AG10803 (cell line): ENCODE measurements around the gene CERCAM.

Source experiments
- DNase-seq: peaks from one replicate; pipeline ENCODE4 v3.0.0; 2010; ENCODE audit warnings: low read depth
- H3K4me3 ChIP-seq: 2 replicates; pipeline ENCODE4 v1.5.1; 2011; ENCODE audit warnings: mild to moderate bottlenecking, low read length, control low read depth
- TF ChIP-seq, protein P1 (sequence below): conservative IDR thresholded peaks from 2 replicates; pipeline ENCODE4 v1.5.1; 2011; ENCODE audit warnings: mild to moderate bottlenecking, low read length, control low read depth, inconsistent platforms

The CERCAM gene

DNA sequence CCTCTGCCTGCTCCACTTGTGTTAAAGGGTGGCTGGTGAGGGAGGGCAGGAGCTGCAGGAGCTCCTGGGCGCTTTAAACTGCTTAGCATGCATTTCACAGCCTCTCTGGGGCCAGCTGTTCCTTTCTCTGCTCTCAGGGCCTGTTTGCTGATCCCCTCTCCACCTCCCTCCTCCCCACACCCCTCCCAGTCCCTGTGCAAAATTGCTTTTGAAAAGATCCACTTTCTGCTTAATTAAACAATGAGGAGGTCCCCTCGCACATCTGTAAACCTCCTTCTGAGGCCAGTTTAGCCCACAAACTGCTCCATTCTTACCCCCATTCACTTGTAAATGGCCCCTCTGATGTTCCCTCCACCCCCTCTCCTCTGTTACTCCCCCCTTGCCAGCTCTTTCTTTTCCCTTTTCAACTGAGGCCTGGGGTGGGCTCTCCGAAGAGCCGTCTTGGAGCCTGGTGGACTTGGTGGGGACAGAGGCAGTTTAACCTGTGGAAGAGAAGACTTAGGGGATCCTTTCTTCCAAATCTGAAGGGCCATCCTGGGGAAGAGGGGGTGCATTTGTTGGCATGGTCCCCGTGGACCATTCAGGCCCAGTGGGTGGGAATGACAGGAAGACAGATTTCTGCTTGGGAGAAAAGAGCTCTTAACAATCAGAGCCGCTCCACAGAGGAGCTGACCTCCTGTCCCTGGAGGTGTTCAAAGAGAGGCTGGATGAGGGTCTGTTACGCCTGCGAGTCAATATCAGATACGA lies 37.5 kb upstream of the CERCAM start:
- TF ChIP-seq, protein P1, sequence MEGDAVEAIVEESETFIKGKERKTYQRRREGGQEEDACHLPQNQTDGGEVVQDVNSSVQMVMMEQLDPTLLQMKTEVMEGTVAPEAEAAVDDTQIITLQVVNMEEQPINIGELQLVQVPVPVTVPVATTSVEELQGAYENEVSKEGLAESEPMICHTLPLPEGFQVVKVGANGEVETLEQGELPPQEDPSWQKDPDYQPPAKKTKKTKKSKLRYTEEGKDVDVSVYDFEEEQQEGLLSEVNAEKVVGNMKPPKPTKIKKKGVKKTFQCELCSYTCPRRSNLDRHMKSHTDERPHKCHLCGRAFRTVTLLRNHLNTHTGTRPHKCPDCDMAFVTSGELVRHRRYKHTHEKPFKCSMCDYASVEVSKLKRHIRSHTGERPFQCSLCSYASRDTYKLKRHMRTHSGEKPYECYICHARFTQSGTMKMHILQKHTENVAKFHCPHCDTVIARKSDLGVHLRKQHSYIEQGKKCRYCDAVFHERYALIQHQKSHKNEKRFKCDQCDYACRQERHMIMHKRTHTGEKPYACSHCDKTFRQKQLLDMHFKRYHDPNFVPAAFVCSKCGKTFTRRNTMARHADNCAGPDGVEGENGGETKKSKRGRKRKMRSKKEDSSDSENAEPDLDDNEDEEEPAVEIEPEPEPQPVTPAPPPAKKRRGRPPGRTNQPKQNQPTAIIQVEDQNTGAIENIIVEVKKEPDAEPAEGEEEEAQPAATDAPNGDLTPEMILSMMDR: no peak
- DNase-seq: no peak
- H3K4me3 ChIP-seq: no peak overlapping the region

DNA sequence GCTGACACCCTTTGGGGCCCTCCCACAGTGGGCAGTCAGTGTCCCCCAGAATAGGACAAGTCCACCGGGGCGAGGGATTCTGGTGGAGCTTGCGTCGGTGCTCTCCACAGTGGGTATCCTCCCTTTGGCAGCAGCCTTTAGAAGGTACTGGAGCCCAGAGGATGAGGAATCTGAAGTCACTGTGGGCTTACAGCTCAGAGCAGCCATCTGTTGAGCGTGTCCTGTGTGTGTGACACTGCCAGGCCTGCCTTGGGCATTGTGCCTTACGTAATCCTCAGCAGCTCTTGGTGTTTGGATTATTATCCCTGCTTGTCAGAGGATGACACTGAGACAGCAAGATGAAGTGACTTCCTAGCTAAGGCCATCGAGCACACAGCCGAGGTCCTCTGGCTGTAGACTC lies 36.9 kb upstream of the CERCAM start:
- H3K4me3 ChIP-seq: no peak overlapping the region
- DNase-seq: no peak
- TF ChIP-seq, protein P1: no peak

DNA sequence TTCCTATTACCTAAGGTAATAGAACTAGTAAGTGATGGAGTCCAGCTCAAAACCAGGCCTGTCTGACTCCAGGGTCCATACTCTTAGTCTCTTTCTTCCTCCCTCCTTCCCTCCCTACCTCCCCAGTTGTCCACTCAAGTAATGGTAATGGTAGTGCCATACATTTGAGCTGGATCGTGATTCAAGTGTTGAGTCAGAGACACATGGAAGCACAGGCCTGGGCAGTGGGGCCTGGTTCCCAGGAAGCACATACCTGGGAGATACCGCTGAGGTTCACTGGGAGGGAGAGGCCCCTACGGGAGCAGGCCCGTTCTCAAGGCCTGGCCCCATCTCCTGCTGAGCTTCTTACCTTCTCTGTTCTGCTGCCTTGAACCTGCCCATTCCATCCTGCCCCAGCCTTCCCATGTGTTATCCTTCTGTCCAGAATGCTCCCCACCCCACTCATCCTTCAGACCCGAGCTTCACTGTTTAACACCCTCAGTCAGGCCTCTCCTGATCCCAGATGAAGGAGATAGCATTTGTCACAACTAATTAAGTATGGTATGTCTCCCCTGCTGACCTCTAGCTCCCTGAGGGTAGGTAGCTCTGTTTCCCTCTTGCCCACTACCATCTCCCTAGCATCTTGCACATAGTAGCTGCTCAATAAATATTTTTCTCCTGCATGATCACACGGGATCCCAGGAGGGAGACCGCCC lies 35.7 kb upstream of the CERCAM start:
- DNase-seq: no peak
- H3K4me3 ChIP-seq: no peak overlapping the region
- TF ChIP-seq, protein P1: no peak

DNA sequence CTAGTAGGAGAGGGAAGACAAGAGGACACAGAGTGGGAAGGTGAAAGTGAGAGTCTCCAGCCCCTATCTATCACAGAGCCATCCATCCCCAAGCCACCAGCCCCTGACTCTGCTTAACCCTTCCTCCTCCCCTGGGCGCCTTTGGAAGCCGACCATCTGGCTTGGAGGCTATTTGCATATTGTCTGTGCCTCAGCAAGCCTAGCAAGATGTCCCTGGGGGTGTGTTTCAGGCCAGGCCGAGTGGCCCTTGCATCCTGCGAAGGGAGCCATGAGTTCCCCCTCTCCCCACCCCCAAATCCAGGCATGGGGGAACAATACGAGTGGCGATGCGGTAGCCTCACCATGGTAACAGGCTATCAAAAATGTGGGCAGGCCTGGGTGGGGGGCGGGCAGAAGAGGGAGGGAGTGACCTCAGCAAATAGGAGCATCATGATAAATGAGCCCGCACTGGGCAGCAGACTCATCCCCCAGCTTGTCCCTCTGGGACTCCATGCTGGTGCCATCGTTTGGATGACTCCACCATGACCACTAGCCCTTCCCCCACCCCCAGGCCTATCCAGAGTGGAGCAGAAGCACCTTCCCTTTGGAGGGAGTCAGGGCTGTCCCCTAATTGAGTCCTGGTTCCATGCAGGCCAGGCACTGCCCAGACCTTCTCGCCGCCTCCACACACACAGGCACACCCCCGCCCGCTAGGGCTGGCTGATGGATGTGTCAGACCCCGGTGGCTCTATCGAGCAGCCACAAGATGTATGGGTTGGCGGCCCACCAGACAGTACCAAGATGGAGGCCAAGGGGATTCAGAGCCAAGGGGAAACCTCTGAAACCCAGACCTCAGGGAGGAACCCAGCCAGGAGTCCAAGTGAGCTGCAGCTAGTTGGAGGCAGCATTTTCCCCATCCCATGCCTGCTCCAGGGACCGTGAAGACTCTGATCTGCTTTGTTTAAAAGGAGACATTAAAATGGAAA lies 34.9 kb upstream of the CERCAM start:
- TF ChIP-seq, protein P1: no peak
- no peak for DNase-seq
- H3K4me3 ChIP-seq: no peak overlapping the region

DNA sequence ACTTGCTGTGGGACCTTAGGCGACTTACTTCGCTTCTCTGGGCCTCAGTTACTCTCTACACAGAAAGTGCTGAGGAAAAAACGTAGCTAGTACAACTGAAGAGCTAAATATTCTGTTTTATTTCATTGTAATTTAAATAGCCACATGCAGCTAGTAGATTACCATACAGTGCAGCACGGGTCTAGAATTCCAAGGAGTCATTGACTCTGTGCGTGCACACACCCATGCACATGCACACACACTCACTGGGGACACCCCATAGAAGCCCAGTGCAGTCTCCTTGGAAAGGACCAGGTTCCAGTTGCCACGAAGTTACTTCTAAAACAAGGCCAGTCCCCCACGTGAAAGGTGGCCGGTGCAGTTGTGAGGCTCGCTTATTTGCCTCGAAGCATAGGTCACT lies 32.5 kb upstream of the CERCAM start:
- TF ChIP-seq, protein P1: no peak
- no peak for DNase-seq
- H3K4me3 ChIP-seq: no peak overlapping the region

DNA sequence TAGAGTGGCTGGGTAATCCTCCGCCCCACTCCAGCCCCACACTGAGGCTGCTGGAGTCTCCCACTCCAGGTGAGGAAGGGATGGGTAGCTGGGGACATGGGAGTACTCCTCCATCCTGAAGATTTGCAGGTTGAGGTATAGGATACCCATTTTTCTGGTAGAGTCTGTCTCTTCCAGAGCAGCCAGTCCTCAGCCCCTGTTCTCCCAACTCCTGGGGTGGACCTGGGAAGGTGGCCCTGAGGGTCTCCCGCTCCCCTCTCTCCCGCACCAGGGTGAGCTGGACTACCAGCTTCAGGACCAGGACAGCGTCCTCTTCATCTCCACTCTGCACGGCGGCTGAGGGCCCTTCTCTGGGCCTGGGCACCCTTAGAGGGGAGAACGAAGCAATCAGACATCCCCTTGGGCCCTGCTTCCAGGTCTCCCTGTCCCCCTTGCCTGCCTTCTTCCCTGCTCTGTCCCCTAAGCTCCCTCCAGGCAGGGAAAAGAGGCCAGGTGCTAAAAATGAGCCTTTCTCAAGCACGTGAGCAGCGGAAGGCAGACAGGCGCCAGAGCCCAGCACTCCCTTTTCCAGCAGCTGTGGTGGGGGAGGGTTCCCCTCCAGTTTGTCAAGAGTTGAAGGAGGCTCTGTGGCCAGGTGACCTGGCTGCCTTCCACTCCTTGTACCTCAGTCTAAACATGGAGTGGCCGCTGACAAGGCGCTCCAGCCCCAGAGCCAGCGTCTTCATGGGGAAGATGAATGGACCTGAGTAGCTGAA lies 31.1 kb upstream of the CERCAM start:
- no peak overlapping the region for H3K4me3 ChIP-seq
- TF ChIP-seq, protein P1: no peak
- no peak for DNase-seq
